NOMO-1 (cell line): ENCODE measurements around the gene ANKFN1.

ENCODE experiments used
- DNase-seq, 2 experiments: peaks; one replicate each; lab custom pipeline; 2025; ENCODE audit not compliant: unreplicated experiment in 2 of 2; lab: John Stamatoyannopoulos, UW

The ANKFN1 gene

DNA sequence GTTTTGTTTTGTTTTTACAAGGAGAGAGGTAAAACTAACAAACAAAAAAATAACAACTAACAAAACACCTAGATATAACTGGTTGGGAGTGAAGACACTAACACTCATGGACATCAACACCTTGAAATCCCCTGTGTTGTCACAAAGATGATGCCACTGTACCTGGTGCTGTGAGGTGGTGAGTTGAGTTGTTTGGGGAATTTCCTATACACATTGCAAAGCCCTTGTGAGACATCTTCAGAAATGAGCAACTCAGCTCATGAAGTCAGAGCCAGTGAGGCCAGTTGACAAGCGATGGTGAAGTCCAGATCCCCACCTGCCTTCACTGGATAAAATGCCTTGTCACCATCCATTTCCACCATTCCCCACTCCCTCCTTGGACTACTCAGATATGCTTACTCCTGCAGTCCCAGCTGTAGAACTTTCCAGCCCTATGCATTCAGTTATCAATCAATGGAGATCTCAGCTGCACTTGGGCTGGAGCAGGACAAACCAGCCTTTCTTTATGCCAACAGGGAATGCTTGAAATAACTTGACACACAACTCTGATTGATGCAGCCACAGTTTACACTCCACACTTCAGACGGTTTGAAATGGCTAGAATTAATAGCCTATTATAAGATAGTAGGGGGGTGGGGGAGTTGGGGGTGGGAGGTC lies 22.2 kb downstream of the ANKFN1 start:
- no peak for DNase-seq

DNA sequence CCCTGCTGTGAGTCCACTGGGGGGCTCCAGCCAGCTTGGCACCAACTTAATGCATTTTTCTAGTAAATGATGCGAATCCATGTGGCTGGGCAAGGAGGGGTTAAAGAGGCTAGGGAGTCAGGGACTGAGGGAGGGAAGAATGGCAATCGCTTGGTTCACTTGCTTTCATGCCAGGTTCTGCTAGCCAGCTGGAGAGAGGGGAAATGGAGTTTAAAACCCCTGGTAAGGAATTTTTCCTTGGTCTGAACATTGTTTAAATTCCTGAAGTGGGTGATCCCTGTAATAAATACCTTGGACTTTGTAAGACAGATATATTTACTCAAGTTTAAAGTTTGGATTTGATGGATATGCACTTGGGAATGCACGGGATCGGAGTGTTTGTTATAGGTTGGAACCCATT lies 22.8 kb downstream of the ANKFN1 start:
- DNase-seq: no peak

DNA sequence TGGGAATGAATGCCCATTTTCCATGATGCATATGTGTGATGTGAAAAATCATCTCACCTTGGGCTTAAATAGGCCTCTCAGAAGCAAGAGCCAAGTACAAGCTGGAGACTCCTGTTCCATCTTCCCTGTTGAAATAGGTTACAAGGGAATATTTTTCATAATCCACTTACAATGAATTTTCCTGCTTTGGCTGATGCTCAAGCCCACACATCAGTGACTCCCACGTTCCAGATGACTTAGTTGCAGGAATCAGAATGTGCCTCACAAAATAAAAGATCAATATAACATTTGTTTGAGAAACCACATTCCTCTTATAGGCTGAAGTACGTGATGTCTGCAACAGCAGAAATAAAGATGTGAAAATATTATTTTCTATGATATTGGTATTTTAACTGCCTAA lies 24.1 kb downstream of the ANKFN1 start:
- no peak for DNase-seq

DNA sequence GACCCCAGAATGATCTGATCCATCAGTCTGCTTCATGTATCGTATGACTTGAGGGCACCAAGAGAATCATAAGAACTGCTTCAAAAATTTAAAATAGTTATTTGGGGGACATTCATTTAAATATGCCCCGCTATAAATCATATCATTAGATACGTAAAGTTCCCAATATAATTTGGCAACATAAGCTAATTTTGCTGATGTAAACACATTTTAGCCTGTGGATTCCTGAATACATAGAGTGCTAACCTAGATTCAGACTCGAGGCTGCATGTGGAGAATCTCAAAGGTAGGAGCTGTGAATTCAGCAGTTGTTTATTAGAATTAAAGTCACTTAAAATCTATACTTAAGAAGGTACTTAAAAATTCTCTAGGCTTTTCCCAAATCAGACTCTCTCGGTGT lies 24.9 kb downstream of the ANKFN1 start:
- no peak for DNase-seq

DNA sequence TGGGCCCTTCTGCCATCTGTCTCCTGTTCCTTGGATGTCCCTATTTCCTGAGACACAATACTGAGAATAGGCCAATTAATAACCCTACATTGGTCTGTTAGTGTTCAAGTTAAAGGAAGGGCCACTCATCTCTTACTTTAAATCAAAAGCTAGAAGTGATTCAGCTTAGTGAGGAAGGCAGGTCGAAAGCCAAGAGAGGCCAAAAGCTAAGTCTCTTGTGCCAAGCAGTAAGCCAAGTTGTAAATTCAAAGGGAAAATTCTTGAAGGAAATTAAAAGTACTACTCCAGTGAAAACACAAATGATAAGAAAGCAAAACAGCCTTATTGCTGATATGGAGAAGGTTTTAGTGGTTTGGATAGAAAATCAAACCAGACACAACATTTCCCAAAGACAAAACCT lies 28.8 kb downstream of the ANKFN1 start:
- DNase-seq: no peak

DNA sequence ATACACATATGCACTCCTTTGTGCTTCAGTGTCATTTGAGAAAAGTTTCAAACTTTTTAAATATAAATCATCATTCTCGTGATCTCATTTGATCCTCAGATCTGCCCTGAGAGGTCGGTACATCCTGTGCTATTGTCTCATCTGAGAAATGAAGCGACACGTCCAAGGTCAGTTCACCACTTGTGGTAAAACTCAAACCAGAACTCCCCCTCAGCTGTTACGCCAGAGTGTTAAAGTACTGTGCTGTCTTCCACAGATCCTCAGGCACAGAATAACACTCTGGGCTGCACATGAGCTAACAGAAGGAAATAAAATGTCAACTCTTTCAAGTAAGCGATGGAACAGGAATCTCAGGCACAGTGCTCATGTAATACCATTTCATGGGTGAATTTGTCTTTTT lies 31.4 kb downstream of the ANKFN1 start:
- no peak for DNase-seq

DNA sequence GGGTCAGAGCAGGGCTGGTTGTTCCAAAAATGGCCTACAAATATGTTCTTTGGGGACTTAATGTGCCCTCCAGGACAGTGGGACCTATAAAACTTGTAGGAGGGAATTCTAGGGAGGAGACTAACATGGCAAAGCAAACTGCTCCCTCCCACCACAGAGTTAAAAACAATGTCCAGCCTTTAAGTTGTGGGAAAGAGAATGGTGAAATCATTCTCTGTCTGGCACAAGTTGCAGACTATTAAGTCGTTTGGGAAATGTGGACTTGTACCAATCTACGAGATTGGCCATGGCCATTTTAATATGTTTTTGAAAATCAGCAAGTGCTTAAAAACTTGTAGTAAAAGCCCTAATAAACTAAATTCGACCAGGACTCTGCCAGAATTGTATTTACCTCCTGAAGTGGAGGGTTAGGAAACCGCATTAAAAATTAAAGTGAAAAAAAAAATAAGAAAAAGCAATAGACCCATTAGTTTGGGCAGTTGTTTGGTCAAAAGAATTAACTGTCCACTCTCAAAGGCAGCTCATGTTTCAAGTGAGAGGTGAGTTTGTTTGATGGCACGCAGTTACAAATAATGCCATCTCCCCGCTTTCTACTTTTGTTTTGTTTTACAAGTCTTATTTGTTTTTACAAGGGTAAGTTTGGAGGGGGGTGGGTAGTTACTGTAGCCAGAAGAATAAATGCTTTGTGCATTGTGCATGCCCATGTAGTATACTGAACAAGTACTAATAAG lies 32.4 kb downstream of the ANKFN1 start:
- DNase-seq: no peak

DNA sequence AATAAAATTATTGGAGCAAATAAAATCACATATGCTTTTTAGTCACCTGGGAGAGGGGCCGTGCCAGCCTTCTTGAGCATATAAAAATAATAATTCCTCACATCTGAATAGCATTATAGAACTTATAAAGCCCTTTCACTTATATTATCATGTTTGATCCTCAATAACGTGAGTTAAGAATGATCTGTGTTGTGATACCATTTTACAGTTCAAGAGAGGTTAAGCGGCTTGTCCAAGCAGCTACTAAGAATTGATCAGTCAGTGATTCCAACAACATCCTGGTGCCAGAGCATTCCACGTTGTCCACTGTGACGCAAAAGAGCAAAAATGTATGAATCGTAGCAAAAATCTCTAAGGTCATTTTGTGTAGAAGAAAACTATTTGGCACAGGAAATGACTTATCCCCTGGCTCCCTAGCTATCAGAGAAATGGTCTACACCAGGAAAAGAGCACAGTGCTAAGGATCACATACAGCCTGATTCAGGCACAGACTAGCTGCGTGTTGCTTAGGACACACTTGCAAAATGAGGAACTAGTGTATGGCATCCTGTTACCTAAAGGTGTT lies 33.0 kb downstream of the ANKFN1 start:
- DNase-seq: peak in 1 of 2 experiments; percentile 4

DNA sequence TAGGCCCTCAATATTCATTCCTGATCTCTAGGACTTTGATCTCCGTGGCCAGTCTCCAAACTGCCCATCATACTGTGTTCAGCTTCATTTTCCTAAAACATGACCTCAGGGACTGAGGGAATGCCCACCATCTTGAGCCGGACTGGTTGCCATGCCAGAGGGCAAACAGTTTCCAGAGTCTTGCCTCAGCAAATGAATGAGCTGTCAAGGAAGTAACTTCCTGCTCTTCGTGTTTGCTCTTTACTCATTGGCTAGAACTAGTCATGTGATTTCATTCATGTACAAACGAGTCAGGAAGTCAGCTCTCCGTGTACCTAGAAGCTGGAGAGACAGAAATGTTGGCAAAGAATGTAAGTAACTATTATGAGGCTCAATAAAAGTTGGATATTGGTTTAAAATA lies 50.2 kb downstream of the ANKFN1 start:
- DNase-seq: peak in 1 of 2 experiments; percentile 10

DNA sequence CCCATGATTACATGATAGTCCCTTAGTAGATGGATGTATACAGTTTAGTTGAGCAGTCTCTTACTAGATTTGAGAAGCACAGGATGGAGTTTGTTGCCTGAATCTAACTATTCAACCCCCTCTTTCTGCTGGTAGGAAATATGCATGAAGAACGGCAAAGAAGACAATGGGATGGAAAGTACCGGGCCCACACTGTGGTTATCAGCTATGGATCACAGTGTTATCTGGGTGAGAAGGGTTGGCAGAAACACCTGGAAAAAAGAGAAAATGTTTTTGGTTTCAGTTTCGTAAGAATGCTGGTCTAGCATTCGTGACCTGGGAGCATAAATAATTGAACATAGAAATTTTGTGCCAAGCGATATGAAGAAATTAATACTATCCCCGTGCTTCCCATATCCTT lies 53.1 kb downstream of the ANKFN1 start:
- DNase-seq: no peak

DNA sequence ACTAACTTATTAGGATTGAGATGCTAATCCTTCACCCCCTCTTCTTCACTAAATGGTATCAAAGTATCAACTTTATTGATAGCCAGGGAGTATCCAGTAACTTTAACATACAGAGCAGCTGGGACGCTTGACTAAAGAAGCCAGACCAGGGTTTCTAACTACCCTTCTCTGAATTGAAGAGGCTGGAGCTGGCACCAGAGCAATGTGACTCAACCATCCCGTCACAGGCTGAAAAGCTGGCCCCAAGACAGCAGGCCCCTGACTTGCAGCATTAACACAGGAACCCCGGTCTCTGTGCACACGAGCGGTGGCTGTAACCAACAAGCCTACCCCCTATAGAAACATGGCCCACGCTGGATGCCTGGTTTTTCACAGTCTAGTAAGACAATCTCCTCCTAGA lies 59.8 kb downstream of the ANKFN1 start:
- no peak for DNase-seq

DNA sequence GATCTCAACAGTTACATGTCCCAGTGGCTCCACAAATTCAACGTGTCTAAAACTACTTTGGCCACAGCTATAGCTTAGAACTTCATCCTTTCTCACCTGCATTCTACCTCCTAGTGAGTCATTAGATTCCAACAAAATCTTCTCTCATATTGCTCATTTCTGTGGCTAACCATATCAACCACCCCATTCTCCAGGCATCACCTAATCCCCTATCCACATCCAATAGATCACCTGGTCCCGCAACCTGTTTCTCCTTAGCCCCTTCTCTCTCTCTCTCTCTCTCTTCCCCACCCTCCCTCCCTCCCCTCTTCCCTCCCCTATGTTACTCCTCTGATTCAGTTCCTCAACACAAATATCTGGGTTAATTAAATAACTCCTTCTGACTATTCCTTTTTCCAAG lies 64.6 kb downstream of the ANKFN1 start:
- DNase-seq: no peak

DNA sequence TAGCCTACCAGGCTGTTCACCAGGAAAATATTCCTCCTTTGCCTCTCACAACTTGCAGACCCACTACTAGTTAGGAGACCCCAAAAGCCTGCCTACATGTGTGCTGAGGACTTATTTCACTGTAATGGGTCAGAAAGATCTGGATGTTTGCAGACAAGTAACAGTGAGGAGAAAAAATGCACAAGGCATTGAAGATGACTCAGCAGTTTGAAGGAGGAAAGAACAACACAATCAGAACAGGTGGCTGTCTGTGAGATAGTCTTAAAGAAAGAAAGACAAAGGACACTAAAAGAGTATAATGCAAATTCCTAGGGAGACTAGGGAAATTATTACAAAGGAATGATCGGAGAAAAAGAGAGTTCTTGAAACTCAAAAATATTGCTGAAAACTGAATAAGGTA lies 69.0 kb downstream of the ANKFN1 start:
- no peak for DNase-seq

DNA sequence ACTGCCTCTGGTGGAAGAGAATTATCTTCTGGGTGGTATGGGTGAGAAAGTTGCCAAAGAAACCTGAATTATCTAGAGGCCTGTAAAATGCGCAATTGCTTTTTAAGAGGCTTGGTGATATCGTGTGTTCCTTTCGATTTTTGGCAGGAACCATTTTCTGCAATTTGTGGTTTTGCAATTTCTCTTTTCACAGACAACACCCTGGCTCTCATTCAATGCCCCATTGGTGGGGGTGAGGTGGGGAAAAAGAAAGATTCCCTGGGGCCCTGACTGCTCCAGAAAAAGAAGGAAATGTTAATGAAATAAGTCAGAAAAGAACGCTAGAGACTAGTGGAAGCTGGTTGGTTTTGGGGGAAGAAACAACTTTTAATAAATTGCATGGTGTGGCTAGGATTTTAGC lies 77.4 kb downstream of the ANKFN1 start:
- DNase-seq: peak; percentile 56 to 58

DNA sequence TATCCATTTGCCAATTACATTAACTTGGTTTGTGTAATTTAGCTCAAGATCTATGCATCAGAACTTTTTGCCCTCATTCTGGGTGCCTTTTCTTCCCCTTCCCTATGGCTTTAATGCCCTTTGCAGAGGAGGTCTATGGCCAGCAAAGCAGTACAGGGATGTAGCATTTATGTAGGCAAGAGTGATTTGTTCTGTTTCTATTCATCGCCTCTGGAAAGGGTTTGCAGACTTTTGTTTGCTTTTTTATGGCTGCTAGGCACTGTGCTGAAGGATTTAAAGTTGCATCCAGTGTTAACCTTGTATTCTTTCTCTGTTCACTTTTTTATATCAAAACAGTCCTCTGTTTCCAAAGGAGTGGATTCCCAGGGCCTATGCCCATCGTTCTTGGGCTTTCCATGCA lies 78.0 kb downstream of the ANKFN1 start:
- DNase-seq: no peak

DNA sequence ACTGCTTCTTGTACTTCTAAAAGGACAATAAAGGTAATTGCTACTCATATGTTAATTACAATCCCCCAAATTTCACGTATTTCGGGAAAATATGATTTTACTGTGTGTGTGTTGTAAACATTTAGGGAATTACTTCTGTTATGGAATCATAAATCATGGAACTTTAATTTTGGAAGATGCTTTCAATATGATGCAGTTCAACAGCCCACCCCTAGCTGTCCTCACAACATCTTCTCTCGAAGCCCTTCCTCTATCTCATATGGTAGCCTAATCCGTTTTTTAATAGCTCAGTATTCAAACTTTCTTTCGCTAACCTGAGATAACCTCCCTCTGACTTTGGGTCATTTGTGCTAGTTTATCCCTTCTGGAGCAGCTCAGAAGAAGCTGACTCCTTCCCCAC lies 78.4 kb downstream of the ANKFN1 start:
- DNase-seq: no peak

DNA sequence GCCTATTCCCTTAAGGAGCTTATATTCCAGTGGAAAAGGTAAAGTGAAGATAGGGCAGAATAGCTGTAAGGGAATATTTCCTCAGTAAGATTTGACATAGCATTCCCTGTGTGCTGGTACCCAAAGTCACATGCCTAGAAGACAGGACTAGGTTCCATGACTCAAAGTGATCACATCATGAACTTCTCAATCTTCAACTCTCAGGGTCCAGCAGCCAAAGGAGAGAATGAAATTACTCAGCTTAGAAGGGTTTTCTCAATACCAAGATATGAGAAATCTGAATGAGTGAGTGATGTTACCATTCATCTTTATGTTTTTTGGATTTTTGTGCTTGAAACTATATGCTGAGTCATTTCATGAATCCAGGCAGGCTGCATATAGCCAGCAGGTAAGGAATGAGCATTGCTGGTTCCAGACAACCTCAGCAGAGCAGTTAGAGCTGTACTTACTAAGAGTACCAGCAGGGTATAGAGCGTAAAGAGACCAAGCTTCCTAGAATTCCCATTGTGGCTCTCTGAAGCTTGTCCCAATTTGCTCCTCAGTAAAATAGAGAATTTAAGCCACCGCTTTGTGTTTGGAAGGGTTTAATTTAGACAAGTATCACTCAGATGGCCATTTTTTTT lies 91.1 kb downstream of the ANKFN1 start:
- no peak for DNase-seq

DNA sequence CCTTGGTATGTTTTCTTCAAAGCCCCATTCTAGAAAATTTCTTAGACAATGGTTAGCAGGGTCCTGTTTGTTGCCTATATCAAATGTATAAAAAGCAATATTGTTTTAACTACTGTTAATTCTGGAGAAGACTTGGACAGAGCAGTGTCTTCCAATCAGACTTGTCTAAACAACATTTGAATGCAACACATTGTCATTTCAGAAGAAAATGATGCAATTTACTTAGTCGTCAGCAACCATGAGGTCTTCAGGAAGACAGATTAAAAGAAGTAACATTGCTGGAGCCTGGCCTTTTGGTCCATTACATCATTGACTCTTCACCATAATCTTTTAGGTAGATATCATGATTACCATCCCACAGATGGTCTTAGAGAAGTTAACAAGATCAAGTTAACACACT lies 94.5 kb downstream of the ANKFN1 start:
- DNase-seq: no peak

DNA sequence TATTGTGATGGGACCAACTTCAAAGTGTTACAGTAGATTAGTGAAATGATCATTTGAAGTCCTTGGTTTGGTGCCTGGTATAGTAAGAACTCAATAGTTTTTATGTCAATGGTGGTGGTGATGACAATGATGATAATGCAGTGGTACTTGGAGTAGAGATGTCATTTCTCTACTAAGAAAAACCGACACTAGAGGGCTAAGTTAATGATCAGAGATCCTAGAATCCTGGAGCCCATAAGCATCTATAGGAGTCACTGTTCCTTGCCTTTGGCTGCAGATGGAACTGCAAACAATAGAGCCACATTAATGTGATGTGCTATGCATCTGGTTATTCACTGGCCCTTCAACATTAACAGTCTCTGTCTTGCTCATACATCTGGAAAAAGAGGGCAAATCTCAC lies 103.8 kb downstream of the ANKFN1 start:
- no peak for DNase-seq

DNA sequence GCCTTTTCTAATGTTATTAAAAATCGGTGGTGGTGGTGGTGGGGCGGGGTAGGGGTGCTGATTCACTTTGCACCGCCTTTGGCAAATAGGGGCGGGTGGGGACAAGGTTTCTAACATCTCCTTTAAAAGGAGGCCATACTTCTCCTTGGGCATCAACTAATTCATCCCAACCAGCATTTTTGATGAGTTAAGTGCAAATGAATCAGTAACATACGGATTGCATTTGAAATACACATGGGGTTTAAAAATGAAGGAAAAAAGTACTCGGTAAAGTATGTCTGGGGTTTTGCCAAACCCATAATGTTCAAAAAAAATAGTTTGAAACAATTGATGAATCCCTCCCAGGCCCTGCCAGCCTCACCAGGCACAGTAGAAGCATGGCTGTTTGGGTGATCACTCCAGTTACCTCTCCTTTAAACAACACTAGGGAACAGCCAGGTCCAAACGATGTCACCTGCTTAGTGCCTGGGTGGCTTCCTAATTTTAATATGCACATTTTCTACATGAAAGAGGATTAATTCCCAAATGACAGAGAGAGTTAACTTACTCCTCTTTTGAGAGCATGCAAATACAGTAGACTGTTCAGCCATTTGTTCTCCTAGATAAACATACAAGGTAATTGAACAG lies 107.2 kb downstream of the ANKFN1 start:
- no peak for DNase-seq

DNA sequence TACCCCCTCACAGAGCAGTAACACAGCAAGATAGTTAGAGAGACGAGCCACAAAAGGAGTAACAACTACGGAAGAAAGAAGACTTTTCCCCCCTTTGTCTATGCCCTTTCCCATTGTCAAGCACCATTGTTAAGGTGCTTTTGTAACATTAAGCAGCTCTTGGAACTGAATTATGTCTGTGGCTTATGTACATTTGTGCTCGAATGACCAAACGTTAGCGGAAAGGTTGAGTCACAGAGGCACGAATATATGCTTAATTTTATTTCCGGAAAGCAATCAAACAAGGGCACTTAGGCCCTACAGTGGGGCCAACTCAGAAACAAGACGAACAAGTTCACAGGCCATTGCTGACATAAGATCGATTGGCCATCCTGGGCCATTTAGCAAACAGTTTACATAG lies 109.5 kb downstream of the ANKFN1 start:
- no peak for DNase-seq
